Breast epithelium (tissue), 4 donors: ENCODE data around the gene CADM2. TPM values are rescaled to one million over a fixed set of nuclear protein-coding genes. Genes with fewer than 3 reads are reported as not detected.

Source experiments
- DNase-seq, 2 donors: peaks; one replicate each; pipeline ENCODE4 v3.0.0-alpha.2; 2019; ENCODE audit warnings: low spot score in 2 of 2
- H3K27ac ChIP-seq, 2 donors: fragments of 200-600 bp; sonication (generic) in 1 of 2; one replicate each; pipeline ENCODE4 v1.5.1; 2016 to 2019; ENCODE audit warnings: mild to moderate bottlenecking in 1 of 2
- H3K27me3 ChIP-seq, 2 donors: fragments of 200-600 bp; sonication (generic) in 1 of 2; one replicate each; pipeline versions ENCODE4 v1.5.1 to v1.6.0; 2017 to 2019; ENCODE audit warnings: control low read depth in 1 of 2, mild to moderate bottlenecking in 1 of 2
- H3K36me3 ChIP-seq: fragments of 200-600 bp; one replicate; pipeline ENCODE4 v1.5.1; 2019
- H3K4me1 ChIP-seq, 2 donors: fragments of 200-600 bp; sonication (generic); one replicate each; pipeline ENCODE4 v1.5.1; 2016 to 2019; ENCODE audit warnings: control low read depth in 1 of 2
- H3K4me3 ChIP-seq, 3 donors: fragments of 200-600 bp; sonication (generic); 1 replicate in 2 of 3; 2 replicates in 1 of 3; pipeline ENCODE4 v1.5.1; 2016 to 2019; ENCODE audit warnings: mild to moderate bottlenecking in 3 of 3, moderate library complexity in 2 of 3
- H3K9me3 ChIP-seq, 2 donors: fragments of 200-600 bp; sonication (generic) in 1 of 2; one replicate each; pipeline ENCODE4 v1.5.1; 2016 to 2019; ENCODE audit warnings: control low read depth in 1 of 2
- CTCF ChIP-seq, 3 donors: fragments of 450-650 bp; IDR thresholded peaks; one replicate each; pipeline ENCODE4 v1.5.1; 2016 to 2017; ENCODE audit warnings: antibody characterized with exemption in 3 of 3, mild to moderate bottlenecking in 3 of 3, moderate library complexity in 3 of 3
- POLR2A ChIP-seq: fragments of 450-650 bp; IDR thresholded peaks from one replicate; pipeline ENCODE4 v1.6.1; 2016; ENCODE audit warnings: antibody characterized with exemption, mild to moderate bottlenecking, moderate library complexity
- POLR2AphosphoS5 ChIP-seq, 3 donors: sonication (generic); formaldehyde crosslinking; IDR thresholded peaks; one replicate each; pipeline ENCODE4 v1.6.1; 2017; ENCODE audit warnings: antibody characterized with exemption in 3 of 3
- intact Hi-C: fragments of 100-400 bp; cut with DNase I; formaldehyde crosslinking; loops from one replicate; pipeline ENCODE4 v1.15.1; 2023; ENCODE audit warnings: low total_unique reads
- total RNA-seq, 3 donors: library from RNA; depleted of rRNA; stranded (reverse); fragments of >200 nt; gene quantifications; one replicate each; pipeline ENCODE4 v1.1.0, GENCODE V29; 2016

Gene CADM2
- total RNA-seq, 3 donors from 2014 or later: 2.3 to 7.4 (median 6.9) TPM

- intact Hi-C loops: no loop called here
- H3K27me3 ChIP-seq: no peaks in the 10 kb centered on the region
- TF ChIP-seq POLR2AphosphoS5 (IDR thresholded peaks at IDR 0.05) (no peak), POLR2A (no peak), CTCF (IDR thresholded peaks at IDR 0.05) (no peak)
- no peak overlapping the region for H3K27ac ChIP-seq
- H3K9me3 ChIP-seq: no peaks in the 10 kb centered on the region
- H3K4me3 ChIP-seq: no peak overlapping the region
- DNase-seq: no peak
- no peaks in the 10 kb centered on the region for H3K36me3 ChIP-seq
- H3K4me1 ChIP-seq: no peaks in the 10 kb centered on the region
Observed at GRCh38 chr3:84977021-84977420, 18.2 kb downstream of the CADM2 start.

GRCh38 chr3:84978843-84979242 is 20.1 kb downstream of the CADM2 start:
- Histone ChIP-seq H3K9me3 (no peaks in the 10 kb centered on the region), H3K36me3 (no peaks in the 10 kb centered on the region), H3K27me3 (no peaks in the 10 kb centered on the region), H3K27ac (no peak overlapping the region), H3K4me1 (no peaks in the 10 kb centered on the region), H3K4me3 (no peak overlapping the region)
- intact Hi-C loops: no loop called here
- TF ChIP-seq CTCF (IDR thresholded peaks at IDR 0.05): no peak
- no peak for TF ChIP-seq POLR2A
- no peak for TF ChIP-seq POLR2AphosphoS5 (IDR thresholded peaks at IDR 0.05)
- no peak for DNase-seq

GRCh38 chr3:84980011-84980410 is 21.2 kb downstream of the CADM2 start:
- H3K9me3 ChIP-seq: no peaks in the 10 kb centered on the region
- no peaks in the 10 kb centered on the region for H3K36me3 ChIP-seq
- H3K4me1 ChIP-seq: no peaks in the 10 kb centered on the region
- intact Hi-C loops: no loop called here
- no peaks in the 10 kb centered on the region for H3K27me3 ChIP-seq
- H3K27ac ChIP-seq: no peak overlapping the region
- H3K4me3 ChIP-seq: no peak overlapping the region
- TF ChIP-seq CTCF (IDR thresholded peaks at IDR 0.05): no peak
- no peak for TF ChIP-seq POLR2A
- no peak for TF ChIP-seq POLR2AphosphoS5 (IDR thresholded peaks at IDR 0.05)
- DNase-seq: no peak

GRCh38 chr3:84980456-84980855 is 21.7 kb downstream of the CADM2 start:
- no peak overlapping the region for H3K4me3 ChIP-seq
- DNase-seq: no peak
- H3K4me1 ChIP-seq: no peaks in the 10 kb centered on the region
- intact Hi-C loops: no loop called here
- no peak for TF ChIP-seq POLR2A
- TF ChIP-seq CTCF (IDR thresholded peaks at IDR 0.05): no peak
- no peak for TF ChIP-seq POLR2AphosphoS5 (IDR thresholded peaks at IDR 0.05)
- no peak overlapping the region for H3K27ac ChIP-seq
- no peaks in the 10 kb centered on the region for H3K27me3 ChIP-seq
- H3K9me3 ChIP-seq: no peaks in the 10 kb centered on the region
- H3K36me3 ChIP-seq: no peaks in the 10 kb centered on the region

GRCh38 chr3:84983490-84983889 is 24.7 kb downstream of the CADM2 start:
- Histone ChIP-seq H3K4me1 (no peaks in the 10 kb centered on the region), H3K9me3 (no peaks in the 10 kb centered on the region), H3K4me3 (no peak overlapping the region), H3K36me3 (no peaks in the 10 kb centered on the region), H3K27ac (no peak overlapping the region), H3K27me3 (no peaks in the 10 kb centered on the region)
- TF ChIP-seq CTCF (IDR thresholded peaks at IDR 0.05): no peak
- no peak for TF ChIP-seq POLR2AphosphoS5 (IDR thresholded peaks at IDR 0.05)
- TF ChIP-seq POLR2A: no peak
- no peak for DNase-seq
- intact Hi-C loops: no loop called here
